ENCODE data around the gene DGKI. TPM values are rescaled to one million over a fixed set of nuclear protein-coding genes. Genes with fewer than 3 reads are reported as not detected.

Gene DGKI
- 0.14 and 0.70 TPM in 2 replicates for total RNA-seq

GRCh38 chr7:137846827-137847567 lies at the start of gene DGKI:
Gene DGKI (minus strand): TSS chr7:137846974.

GRCh38 chr7:137343281-137343841 lies 503.4 kb downstream of the DGKI start, which contains the start of gene PTN:
Gene PTN (minus strand): TSS chr7:137343733. CDS start chr7:137254973, 88,760 bp downstream.

Other genes starting within 250 kb of the DGKI start
- gene CREB3L2, start 155.1 kb upstream of the DGKI start, total RNA-seq = 18.0 and 28.1 TPM in 2 replicates
- not detected in 2 replicates for gene AKR1D1, start 229.5 kb upstream of the DGKI start, total RNA-seq